K562 (cell line): ENCODE data around the gene N4BP3. TPM values are rescaled to one million over a fixed set of nuclear protein-coding genes. Genes with fewer than 3 reads are reported as not detected.
A peak's percentile ranks its signal among the peaks of the same experiment; 100 is the strongest.

Experiments
- CHD2 ChIP-seq: IDR thresholded peaks from 2 replicates; pipeline ENCODE4 v1.6.1; 2011; ENCODE audit warnings: low read depth, low read length
- CREM ChIP-seq: IDR thresholded peaks from 2 replicates; pipeline ENCODE4 v1.6.1; 2014; ENCODE audit warnings: antibody characterized with exemption, low read depth
- ETV6 ChIP-seq, 3 experiments: fragments of 150-350 bp in 1 of 3; sonication (generic) in 1 of 3; formaldehyde crosslinking in 1 of 3; IDR thresholded peaks; 2 replicates each; pipeline versions ENCODE4 v1.6.1 to v1.8.0; 2014 to 2022; ENCODE audit warnings: borderline replicate concordance in 2 of 3, low read depth in 2 of 3, antibody characterized with exemption in 1 of 3, low read length in 1 of 3, mild to moderate bottlenecking in 1 of 3, missing genetic modification reagents in 1 of 3
- GTF2A2 ChIP-seq: IDR thresholded peaks from 2 replicates; pipeline ENCODE4 v1.6.1; 2016; ENCODE audit warnings: mild to moderate bottlenecking, missing genetic modification characterization, missing compliant biosample characterization
- HMG20B ChIP-seq: fragments of 250-450 bp; sonication (Bioruptor Pico); IDR thresholded peaks from 2 replicates; pipeline ENCODE4 v1.5.0; 2021; ENCODE audit warnings: mild to moderate bottlenecking
- MECOM ChIP-seq: fragments of 250-450 bp; sonication (Bioruptor Pico); IDR thresholded peaks from 2 replicates; pipeline ENCODE4 v1.8.0; 2022; ENCODE audit warnings: inconsistent platforms
- PCBP1 ChIP-seq: fragments of 200-400 bp; formaldehyde crosslinking; IDR thresholded peaks from 2 replicates; pipeline ENCODE4 v1.6.1; 2018; ENCODE audit warnings: mild to moderate bottlenecking, low read depth, low read length; ENCODE audit not compliant: poor library complexity, severe bottlenecking
- PURB ChIP-seq: sonication (generic); formaldehyde crosslinking; IDR thresholded peaks from 2 replicates; pipeline ENCODE4 v1.9.0; 2021; ENCODE audit warnings: low read depth, mild to moderate bottlenecking, missing genetic modification reagents
- REST ChIP-seq, 2 experiments: fragments of 450-650 bp; formaldehyde crosslinking in 1 of 2; IDR thresholded peaks; 2 replicates each; pipeline versions ENCODE4 v1.4.0 to v1.6.1; 2014 to 2020; ENCODE audit warnings: mild to moderate bottlenecking in 2 of 2, borderline replicate concordance in 1 of 2, low read depth in 1 of 2
- SRSF1 ChIP-seq: fragments of 200-400 bp; formaldehyde crosslinking; IDR thresholded peaks from 2 replicates; pipeline ENCODE4 v1.6.1; 2017; ENCODE audit warnings: mild to moderate bottlenecking, low read depth, low read length, moderate library complexity
- TCF3 ChIP-seq: sonication (generic); formaldehyde crosslinking; IDR thresholded peaks from 2 replicates; pipeline ENCODE4 v1.4.0; 2020; ENCODE audit warnings: mild to moderate bottlenecking, missing genetic modification reagents
- ZNF121 ChIP-seq: sonication (generic); formaldehyde crosslinking; conservative IDR thresholded peaks from 2 replicates; pipeline ENCODE4 v1.8.0; 2022; ENCODE audit warnings: missing genetic modification reagents
- ZNF165 ChIP-seq: fragments of 250-450 bp; sonication (Bioruptor Pico); IDR thresholded peaks from 2 replicates; pipeline ENCODE4 v1.4.0; 2020; ENCODE audit warnings: borderline replicate concordance
- ZNF707 ChIP-seq: fragments of 250-450 bp; sonication (Bioruptor Pico); conservative IDR thresholded peaks from 2 replicates; pipeline ENCODE4 v1.8.0; 2022; ENCODE audit warnings: inconsistent platforms, mild to moderate bottlenecking, moderate library complexity
- ZSCAN29 ChIP-seq: fragments of 450-650 bp; IDR thresholded peaks from 2 replicates; pipeline ENCODE4 v1.6.1; 2017
- polyA plus RNA-seq, 8 experiments: library from polyadenylated mRNA; depleted of rRNA in 4 of 8; stranded (reverse) in 5 of 8; unstranded in 3 of 8; fragments of >200 nt; fragmentation: Nextera tagmentation in 2 of 8; fragmentation: Illumina TruSeq in 1 of 8; extraction: Ambion mirVana in 2 of 8; extraction: Trizol in 1 of 8; gene quantifications; 2 replicates each; pipeline versions ENCODE4 v1.2.1 to v1.2.3, GENCODE V29; 2011 to 2014; ENCODE audit warnings: inconsistent platforms in 1 of 8, missing spikeins in 1 of 8
- total RNA-seq, 7 experiments: library from RNA; depleted of rRNA in 6 of 7; stranded (reverse); fragments of >200 nt in 6 of 7; fragmentation: Illumina TruSeq in 2 of 7; extraction: Trizol in 2 of 7; gene quantifications; 2 replicates each; pipeline versions ENCODE4 v1.2.1 to v1.2.3, GENCODE V29; 2011 to 2021; ENCODE audit warnings: low replicate concordance in 1 of 7
- TF ChIP-seq, protein P1 (sequence below): fragments of 450-650 bp; IDR thresholded peaks from one replicate; pipeline ENCODE4 v1.6.1; 2018; ENCODE audit warnings: mild to moderate bottlenecking, moderate library complexity; ENCODE audit not compliant: partially characterized antibody
- TF ChIP-seq, protein P2 (sequence below): fragments of 450-650 bp; IDR thresholded peaks from 2 replicates; pipeline ENCODE4 v1.6.1; 2016; ENCODE audit warnings: borderline replicate concordance

Gene N4BP3
- total and polyA plus RNA-seq, 9 of the 15 experiments (the other 6 are each of a cell fraction or from before 2014, with no cell fraction given): 0.06 to 7.0 (median 2.4) TPM

GRCh38 chr5:178126556-178126955, 13.2 kb downstream of the N4BP3 start (continued):
- TF ChIP-seq CREM (peak; percentile 45; the same call in 1 of the 2 replicates), ZNF707 (CRISPR knock-in tag) (no peak), PURB (no peak), ZSCAN29 (no peak), ZNF121 (CRISPR knock-in tag) (no peak), MECOM (CRISPR knock-in tag) (peak; percentile 52; the same call in 1 of the 2 replicates), ZNF165 (CRISPR knock-in tag) (no peak), PCBP1 (no peak), CHD2 (no peak), HMG20B (CRISPR knock-in tag) (no peak), ETV6 (IDR thresholded peaks at IDR 0.05; ENCODE audit: borderline replicate concordance in 1 of 2, low read depth in 2 of 2, low read length in 1 of 2) (no peak), ETV6 (CRISPR knock-in tag; IDR thresholded peaks at IDR 0.05; ENCODE audit: borderline replicate concordance) (no peak), TCF3 (CRISPR knock-in tag) (0 out of 2 replicates have a peak, but pooled peaks have one; percentile 28), REST (IDR thresholded peaks at IDR 0.05; ENCODE audit: borderline replicate concordance) (0 out of 2 replicates have a peak, but pooled peaks have one; percentile 5), REST (CRISPR knock-in tag; IDR thresholded peaks at IDR 0.05; ENCODE audit: low read depth) (no peak), GTF2A2 (no peak), SRSF1 (no peak)
- TF ChIP-seq, protein P1, sequence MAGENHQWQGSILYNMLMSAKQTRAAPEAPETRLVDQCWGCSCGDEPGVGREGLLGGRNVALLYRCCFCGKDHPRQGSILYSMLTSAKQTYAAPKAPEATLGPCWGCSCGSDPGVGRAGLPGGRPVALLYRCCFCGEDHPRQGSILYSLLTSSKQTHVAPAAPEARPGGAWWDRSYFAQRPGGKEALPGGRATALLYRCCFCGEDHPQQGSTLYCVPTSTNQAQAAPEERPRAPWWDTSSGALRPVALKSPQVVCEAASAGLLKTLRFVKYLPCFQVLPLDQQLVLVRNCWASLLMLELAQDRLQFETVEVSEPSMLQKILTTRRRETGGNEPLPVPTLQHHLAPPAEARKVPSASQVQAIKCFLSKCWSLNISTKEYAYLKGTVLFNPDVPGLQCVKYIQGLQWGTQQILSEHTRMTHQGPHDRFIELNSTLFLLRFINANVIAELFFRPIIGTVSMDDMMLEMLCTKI: no peak
- TF ChIP-seq, protein P2, sequence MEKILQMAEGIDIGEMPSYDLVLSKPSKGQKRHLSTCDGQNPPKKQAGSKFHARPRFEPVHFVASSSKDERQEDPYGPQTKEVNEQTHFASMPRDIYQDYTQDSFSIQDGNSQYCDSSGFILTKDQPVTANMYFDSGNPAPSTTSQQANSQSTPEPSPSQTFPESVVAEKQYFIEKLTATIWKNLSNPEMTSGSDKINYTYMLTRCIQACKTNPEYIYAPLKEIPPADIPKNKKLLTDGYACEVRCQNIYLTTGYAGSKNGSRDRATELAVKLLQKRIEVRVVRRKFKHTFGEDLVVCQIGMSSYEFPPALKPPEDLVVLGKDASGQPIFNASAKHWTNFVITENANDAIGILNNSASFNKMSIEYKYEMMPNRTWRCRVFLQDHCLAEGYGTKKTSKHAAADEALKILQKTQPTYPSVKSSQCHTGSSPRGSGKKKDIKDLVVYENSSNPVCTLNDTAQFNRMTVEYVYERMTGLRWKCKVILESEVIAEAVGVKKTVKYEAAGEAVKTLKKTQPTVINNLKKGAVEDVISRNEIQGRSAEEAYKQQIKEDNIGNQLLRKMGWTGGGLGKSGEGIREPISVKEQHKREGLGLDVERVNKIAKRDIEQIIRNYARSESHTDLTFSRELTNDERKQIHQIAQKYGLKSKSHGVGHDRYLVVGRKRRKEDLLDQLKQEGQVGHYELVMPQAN: no peak
